Measurements from ENCODE around the gene BSDC1.

GRCh38 chr1:32318127-32318869 is 75.9 kb downstream of the BSDC1 start:
- TF ChIP-seq EP300 (conservative IDR thresholded peaks at IDR 0.05; ENCODE audit: poor library complexity, severe bottlenecking) (no peak), CTCF (IDR thresholded peaks at IDR 0.05; ENCODE audit: poor library complexity, severe bottlenecking) (no peak), REST (IDR thresholded peaks at IDR 0.05; ENCODE audit: borderline replicate concordance) (no peak)
